HG03097 (cell line): ENCODE measurements around the gene GNAZ.

Source experiments
- ATAC-seq: cut with Tn5 transposase; IDR thresholded peaks from one replicate; pipeline ENCODE4 v1.9.1; 2021; ENCODE audit not compliant: unreplicated experiment, low FRiP score

GNAZ gene

DNA sequence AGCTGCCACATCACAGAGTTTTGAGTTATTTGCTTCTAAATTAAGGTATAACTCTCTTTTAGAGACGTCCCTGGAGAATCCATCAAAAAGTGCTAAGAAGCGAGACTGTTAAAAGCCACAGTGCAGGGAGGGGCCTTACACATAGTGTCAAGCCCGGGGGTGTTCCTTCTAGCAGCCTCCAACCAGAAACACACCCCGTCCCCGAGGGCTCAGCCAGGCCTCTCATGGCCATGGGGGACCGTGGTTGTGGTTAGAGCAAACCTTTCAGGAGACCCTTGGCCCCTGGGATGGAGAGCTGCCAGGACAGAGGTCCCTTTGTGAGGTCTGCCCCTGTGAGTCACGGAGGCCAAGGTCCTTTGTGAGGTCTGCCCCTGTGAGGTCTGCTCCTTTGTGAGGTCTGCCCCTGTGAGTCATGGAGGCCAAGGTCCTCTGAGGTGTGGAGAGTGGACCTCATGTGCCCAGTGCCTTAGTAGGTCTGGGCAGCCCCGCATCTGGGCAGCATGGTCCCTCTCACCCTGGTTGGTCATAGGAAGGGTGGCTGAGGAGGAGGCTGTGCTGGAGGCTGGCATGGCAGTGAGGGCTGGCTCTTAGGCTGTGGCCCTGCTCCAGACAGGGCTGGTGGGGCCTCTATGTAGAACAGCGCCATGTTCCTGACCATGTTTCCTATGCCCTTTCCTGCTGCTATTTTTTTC is 5.4 kb downstream of the GNAZ start:
- ATAC-seq = no peak

DNA sequence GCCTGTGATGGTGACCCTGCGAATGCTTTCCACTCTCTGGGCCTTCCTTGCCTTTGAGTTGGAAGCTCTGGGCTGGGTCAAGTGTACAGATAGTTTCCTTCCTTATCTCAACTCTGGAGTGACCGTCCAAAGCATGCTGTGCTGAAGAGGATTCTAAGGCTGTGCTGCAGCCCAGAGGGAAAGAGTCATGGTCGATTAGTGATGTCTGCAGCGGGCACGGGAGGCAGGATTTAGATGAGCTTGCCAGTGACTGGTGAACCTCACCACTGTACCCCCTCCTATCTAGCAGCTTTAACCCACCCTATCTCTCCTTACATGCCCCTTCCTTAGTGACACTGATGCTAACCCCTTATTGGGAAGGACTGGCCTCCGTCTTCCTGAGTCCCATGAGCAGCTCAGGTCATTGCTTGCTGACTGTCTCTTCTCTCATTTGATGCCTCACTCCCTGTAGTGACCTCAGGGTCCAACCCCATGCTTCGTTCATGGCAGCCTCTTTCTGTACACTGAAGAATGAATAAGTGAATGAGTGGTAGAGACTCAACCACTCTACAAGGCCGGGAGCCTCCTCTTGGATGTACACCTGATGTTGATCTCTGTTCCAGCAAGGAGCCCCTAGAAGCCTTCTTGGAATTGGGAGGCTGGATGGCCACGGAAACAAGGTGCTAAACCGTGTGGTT is 6.7 kb downstream of the GNAZ start:
- no peak for ATAC-seq

GRCh38 chr22:23077627-23078461 is 7.5 kb downstream of the GNAZ start:
- ATAC-seq = no peak

GRCh38 chr22:23078462-23078787 is 8.1 kb downstream of the GNAZ start:
- no peak for ATAC-seq

DNA sequence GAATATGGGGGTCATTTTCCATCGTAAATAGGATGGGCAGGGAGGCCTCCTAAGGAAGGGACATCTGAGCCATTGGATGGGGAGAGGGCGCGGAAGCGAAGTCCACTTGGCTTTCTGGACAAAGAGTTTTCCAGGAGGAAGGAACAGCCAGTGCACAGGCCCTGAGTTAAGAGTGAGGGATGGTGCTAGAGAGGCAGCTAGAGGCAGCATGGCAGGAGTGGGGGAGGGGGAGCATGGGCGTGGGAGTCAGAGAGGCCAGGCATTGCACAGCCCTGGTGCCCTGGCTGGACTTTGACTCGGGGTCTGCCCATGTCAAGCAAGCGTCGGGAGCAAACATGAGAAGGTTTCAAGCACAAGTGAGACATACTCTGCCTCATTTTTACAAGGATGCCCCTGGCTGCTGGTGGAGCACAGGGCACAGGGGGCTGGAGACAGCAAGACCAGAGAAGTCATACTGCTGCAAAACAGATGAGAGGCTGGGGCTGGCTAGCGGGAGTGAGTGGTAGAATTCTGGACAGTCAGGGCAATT is 9.0 kb downstream of the GNAZ start:
- no peak for ATAC-seq

GRCh38 chr22:23079814-23080521 is 9.6 kb downstream of the GNAZ start:
- ATAC-seq = no peak

- ATAC-seq = no peak
Measured at GRCh38 chr22:23080613-23081290, 10.4 kb downstream of the GNAZ start.

DNA sequence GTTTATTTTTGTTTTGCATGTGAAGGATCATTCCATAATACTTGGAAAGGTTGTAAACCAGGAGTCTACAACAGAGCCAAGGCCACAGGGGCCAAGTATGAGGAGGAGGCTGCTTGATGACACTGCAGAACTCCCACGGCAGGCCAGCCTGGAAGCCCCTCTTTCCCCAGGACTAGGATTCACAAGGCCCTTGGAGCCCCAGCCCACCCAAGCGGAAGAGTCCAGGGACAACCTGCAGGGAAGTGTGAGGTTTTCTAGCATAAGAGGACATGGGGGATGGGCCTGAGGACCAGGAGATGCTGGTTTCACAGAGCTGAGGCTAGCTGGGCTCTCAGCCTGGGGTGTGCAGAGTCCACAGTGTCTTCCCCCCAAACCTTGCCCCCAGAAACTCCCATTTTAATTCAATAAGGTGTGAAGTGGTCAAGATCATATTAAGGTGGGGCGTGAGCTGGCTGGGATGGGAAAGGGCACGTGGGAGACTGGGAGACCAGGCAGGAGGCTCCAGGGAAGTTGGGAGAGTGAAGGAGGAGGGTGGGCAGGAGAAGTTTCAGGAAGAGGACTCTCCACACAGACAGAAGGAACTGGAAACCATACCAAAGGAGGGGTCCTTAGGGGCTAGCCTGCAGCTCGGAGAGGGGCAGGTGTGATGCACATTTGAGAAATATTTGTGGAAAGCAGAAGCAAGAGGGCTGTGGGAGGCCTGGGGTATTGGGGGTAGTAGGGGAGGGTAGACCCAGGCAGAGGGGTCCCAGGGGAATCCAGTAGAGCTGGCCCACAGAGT is 12.4 kb downstream of the GNAZ start:
- ATAC-seq = no peak

DNA sequence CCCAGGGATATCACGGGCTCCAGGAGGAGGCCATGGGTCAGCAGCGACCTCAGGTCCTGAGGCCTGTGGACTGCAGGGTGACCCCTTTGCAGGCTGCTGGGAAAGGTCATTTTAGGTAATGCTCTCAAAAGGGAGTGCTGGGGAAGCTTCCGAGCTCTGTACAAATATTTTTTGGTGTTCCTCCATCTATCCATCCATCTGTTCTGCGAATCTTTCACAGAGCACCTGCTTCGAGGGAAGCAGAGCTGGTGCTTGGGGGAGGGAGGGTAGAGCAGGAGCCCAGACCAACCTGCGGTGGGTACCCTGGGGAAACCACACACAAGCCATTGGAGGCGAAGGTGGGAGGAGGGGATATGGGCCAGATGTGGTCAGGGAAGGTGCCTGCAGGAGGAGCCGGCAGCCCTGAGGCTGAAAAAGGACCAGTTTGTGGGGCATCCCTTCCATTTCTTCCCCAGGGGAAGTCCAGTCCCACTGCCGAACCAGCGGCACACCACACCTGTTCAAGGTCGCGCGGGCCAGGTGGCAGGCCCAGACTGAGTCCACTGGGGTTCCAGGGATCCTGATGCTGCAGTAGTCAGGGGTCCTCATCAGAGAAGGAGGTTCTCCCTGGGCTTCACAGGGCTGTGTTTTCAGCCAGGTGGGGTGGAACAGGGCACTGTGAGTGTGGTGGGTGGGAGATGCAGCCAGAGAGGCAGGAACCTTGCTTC is 13.1 kb downstream of the GNAZ start:
- ATAC-seq = no peak

- ATAC-seq = no peak
Measured at GRCh38 chr22:23084453-23085350, 14.4 kb downstream of the GNAZ start.

DNA sequence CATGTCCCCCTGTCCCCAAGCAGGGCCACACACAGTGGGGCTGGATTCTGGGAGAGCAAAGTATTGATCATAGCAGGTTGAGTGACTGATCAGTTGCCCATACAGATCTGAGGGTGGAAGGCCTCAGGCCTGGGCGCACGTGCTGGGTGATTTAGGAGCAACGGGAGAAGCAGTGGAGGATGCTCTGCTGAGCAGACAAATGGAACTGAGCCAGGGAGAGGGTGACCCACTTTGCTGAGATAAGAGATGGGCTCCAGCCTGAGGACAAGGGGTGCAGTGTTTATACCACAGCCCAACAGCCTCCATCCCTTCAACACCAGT is 15.0 kb downstream of the GNAZ start:
- ATAC-seq = no peak

DNA sequence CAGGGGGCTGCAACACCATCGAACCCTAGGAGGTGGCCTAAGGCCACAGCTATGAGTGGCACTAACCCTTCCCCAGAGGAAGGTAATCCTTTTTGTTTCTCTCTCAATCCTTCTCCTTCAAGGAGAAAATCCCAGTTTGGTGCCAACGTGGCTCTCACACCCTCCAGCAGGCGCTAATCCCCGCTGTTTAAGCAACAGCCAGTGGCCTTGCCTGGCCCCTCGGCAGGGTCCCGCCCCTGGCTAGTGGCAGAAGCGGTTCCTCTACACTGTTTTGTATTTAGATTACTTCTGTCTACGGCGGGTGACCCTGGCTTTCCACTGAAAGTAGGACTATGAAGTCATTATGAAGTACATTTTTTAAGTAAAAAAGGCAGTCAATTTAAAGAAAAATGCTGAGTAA is 15.5 kb downstream of the GNAZ start:
- ATAC-seq = no peak

DNA sequence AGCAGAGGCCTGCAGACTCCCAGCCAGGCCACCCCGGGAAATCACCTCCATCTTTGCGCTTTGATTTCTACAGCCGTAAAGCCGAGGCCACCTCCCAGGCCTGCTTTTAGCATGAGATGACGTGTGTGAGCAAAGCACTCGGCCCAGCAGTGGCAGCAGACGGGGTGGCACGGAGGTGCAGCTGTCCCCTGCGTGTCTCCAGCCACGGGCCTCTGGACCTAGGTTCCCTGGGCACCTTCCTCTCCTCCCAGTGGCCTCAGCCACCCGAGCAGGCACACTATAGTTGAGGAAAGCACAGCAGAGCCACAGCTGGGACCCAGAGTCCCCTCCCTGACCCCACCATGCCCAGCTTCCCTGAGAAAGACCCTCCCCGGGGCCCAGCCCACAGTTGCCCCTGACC is 15.9 kb downstream of the GNAZ start:
- ATAC-seq = no peak

DNA sequence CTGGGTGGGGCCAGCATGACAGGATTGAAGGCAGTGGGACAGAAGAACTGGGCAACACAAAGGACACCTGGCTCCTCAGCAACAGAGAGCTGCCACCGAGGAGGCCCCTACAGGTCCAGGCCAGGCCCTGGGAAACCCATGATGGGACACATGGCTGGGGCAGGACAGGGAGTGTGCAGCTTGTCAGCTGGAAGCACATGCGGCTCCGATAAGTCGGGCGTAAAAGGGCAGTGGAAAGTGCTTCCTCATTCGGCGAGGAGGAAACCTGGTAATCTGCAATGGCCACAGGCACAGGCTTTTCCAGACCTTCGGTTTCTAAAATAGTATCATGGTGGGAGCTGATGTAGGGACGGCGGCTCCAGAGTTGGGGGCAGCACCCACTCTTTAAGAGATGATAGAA is 16.5 kb downstream of the GNAZ start:
- ATAC-seq = no peak

- ATAC-seq = no peak
Measured at GRCh38 chr22:23088199-23088604, 17.9 kb downstream of the GNAZ start.

DNA sequence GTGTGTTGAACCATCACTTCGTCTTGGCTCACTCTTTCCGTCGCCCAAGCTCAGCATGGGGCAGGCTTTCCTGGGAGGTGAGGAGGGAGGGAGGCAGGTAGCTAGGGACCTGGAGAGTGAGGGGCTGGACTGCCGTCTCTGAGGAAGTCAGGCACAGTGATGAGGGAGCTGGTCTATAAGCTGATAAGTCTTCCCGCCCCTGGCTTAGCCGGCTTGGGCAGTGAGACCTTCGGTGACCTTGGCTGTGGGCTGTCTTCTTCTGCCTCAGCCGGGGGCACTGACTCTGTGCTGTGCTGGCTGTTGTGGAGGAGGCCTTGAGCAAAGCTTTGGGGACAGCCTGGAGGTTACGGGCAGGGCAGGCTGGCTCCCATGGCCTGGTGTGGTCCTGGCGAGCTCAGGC is 18.7 kb downstream of the GNAZ start:
- ATAC-seq = no peak

DNA sequence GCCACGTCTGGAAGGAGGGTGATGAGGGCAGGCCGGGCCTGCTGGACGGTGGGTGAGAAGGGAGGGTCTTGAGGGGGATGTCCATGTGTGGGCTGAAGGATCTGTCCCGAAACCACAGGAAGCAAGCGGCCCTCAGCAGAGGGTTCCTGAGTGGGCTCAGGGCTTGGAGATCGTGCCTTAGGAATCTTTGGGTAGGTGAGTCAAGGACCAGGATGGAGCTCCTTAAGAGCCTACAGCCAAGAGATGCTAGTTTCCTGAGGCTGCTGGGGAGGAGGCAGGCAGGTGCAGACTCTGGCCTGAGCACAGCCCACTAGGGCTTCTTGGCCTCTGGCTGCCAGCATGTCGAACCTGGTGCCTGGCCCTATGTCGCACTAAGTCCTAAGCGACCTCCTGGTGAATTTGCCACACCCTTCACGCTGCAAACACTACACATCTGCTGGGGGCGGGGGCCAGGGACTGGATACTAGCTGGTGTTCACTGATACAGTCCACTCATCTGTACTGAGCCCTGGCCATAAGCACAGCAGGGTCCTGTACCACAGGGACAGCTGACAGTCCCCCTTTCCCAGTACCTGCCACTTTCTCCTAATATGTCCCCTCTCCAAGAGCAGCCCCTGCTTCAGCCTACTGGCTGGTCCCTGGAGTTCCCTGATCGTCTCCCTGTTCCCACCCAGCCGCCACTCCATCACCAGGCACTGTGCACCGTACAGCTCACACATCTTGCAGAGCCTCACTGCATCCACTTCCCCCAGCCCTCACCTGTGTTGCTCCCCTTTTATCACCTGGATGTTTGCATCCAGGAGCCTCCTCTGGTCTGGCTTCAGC is 19.5 kb downstream of the GNAZ start:
- no peak for ATAC-seq
